GM23338 (cell line): ENCODE measurements around the gene HACD1. TPM values are rescaled to one million over a fixed set of nuclear protein-coding genes. Genes with fewer than 3 reads are reported as not detected.

ENCODE experiments used
- ATAC-seq: fragments of 200-7000 bp; cut with Tn5 transposase; 3 replicates; pipeline ENCODE4 v1.9.1; 2020
- DNase-seq: peaks from one replicate; pipeline ENCODE4 v3.0.0-alpha.2; 2015; ENCODE audit warnings: low spot score
- H2AFZ ChIP-seq: fragments of 200-600 bp; sonication (generic); 2 replicates; pipeline ENCODE4 v1.8.0; 2016; ENCODE audit warnings: antibody characterized with exemption, mild to moderate bottlenecking, moderate library complexity
- H3F3A ChIP-seq: fragments of 200-600 bp; sonication (generic); replicated peaks from 2 replicates; pipeline ENCODE4 v1.8.0; 2017; ENCODE audit warnings: antibody characterized with exemption, mixed run types, low read depth
- H3K27ac ChIP-seq: fragments of 200-600 bp; sonication (generic); 2 replicates; pipeline ENCODE4 v1.6.1; 2016; ENCODE audit warnings: low read depth
- H3K27me3 ChIP-seq: fragments of 200-600 bp; sonication (generic); 2 replicates; pipeline ENCODE4 v1.8.0; 2016; ENCODE audit warnings: mild to moderate bottlenecking, mixed run types, moderate library complexity; ENCODE audit not compliant: insufficient read depth
- H3K36me3 ChIP-seq: fragments of 200-600 bp; sonication (generic); 2 replicates; pipeline ENCODE4 v1.8.0; 2016; ENCODE audit warnings: mild to moderate bottlenecking; ENCODE audit not compliant: insufficient read depth
- H3K4me1 ChIP-seq: fragments of 200-600 bp; sonication (generic); 2 replicates; pipeline ENCODE4 v1.8.0; 2016; ENCODE audit warnings: mild to moderate bottlenecking, moderate library complexity; ENCODE audit not compliant: insufficient read depth
- H3K4me2 ChIP-seq: fragments of 200-600 bp; sonication (generic); 2 replicates; pipeline ENCODE4 v1.7.1; 2017; ENCODE audit warnings: mixed run types
- H3K4me3 ChIP-seq: fragments of 200-600 bp; sonication (generic); 2 replicates; pipeline ENCODE4 v1.6.1; 2016; ENCODE audit warnings: mixed run types
- H3K79me2 ChIP-seq: fragments of 200-600 bp; sonication (generic); replicated peaks from 2 replicates; pipeline ENCODE4 v1.8.0; 2017; ENCODE audit warnings: mild to moderate bottlenecking; ENCODE audit not compliant: insufficient read depth
- H3K9me2 ChIP-seq: fragments of 200-600 bp; sonication (generic); 2 replicates; pipeline ENCODE4 v1.8.0; 2017; ENCODE audit not compliant: insufficient read depth
- H4K20me1 ChIP-seq: fragments of 200-600 bp; sonication (generic); replicated peaks from 2 replicates; pipeline ENCODE4 v1.8.0; 2017; ENCODE audit warnings: mild to moderate bottlenecking; ENCODE audit not compliant: insufficient read depth
- H3K27ac Mint-ChIP-seq: 2 replicates; pipeline ENCODE4 v1.8.0; 2020; ENCODE audit warnings: inconsistent platforms, mild to moderate bottlenecking, moderate library complexity, mixed read lengths
- H3K27me3 Mint-ChIP-seq: 3 replicates; pipeline ENCODE4 v1.8.0; 2022; ENCODE audit warnings: low read depth, mild to moderate bottlenecking, moderate library complexity, mixed read lengths, inconsistent platforms; ENCODE audit not compliant: insufficient read depth, poor library complexity
- H3K36me3 Mint-ChIP-seq: 3 replicates; pipeline ENCODE4 v1.8.0; 2021; ENCODE audit warnings: low read depth, mild to moderate bottlenecking, inconsistent platforms, moderate library complexity, mixed read lengths
- H3K4me1 Mint-ChIP-seq: 3 replicates; pipeline ENCODE4 v1.8.0; 2020; ENCODE audit warnings: mild to moderate bottlenecking, inconsistent platforms, mixed read lengths
- H3K4me3 Mint-ChIP-seq: 3 replicates; pipeline ENCODE4 v1.8.0; 2021; ENCODE audit warnings: moderate library complexity, mild to moderate bottlenecking, inconsistent platforms, mixed read lengths
- H3K9me3 Mint-ChIP-seq: 3 replicates; pipeline ENCODE4 v1.8.0; 2020; ENCODE audit warnings: moderate library complexity, mild to moderate bottlenecking, inconsistent platforms, mixed read lengths
- CREB1 ChIP-seq: fragments of 250-450 bp; sonication (Bioruptor Pico); IDR thresholded peaks from 2 replicates; pipeline ENCODE4 v1.5.0; 2020; ENCODE audit warnings: low read depth, mild to moderate bottlenecking, moderate library complexity
- EZH2 ChIP-seq: fragments of 200-600 bp; sonication (generic); IDR thresholded peaks from one replicate; pipeline ENCODE4 v1.8.0; 2017; ENCODE audit warnings: antibody characterized with exemption, mild to moderate bottlenecking, low read depth; ENCODE audit not compliant: unreplicated experiment
- EZH2phosphoT487 ChIP-seq: fragments of 200-600 bp; sonication (generic); IDR thresholded peaks from one replicate; pipeline ENCODE4 v1.8.1; 2018; ENCODE audit warnings: antibody characterized with exemption; ENCODE audit not compliant: unreplicated experiment
- JUNB ChIP-seq: IDR thresholded peaks from one replicate; pipeline ENCODE4 v1.6.1; 2016; ENCODE audit warnings: antibody characterized with exemption; ENCODE audit not compliant: unreplicated experiment
- NANOG ChIP-seq: IDR thresholded peaks from 2 replicates; pipeline ENCODE4 v1.6.1; 2016; ENCODE audit warnings: antibody characterized with exemption, borderline replicate concordance
- POLR2AphosphoS5 ChIP-seq: IDR thresholded peaks from 2 replicates; pipeline ENCODE4 v1.6.1; 2016; ENCODE audit warnings: antibody characterized with exemption, low read depth
- STAT1 ChIP-seq: IDR thresholded peaks from one replicate; pipeline ENCODE4 v1.6.1; 2016; ENCODE audit warnings: antibody characterized with exemption; ENCODE audit not compliant: unreplicated experiment
- ZNF114 ChIP-seq: fragments of 250-450 bp; sonication (Bioruptor Pico); IDR thresholded peaks from 2 replicates; pipeline ENCODE4 v1.5.0; 2020; ENCODE audit warnings: mild to moderate bottlenecking, moderate library complexity
- ZNF331 ChIP-seq: fragments of 250-450 bp; sonication (Bioruptor Pico); IDR thresholded peaks from 2 replicates; pipeline ENCODE4 v1.5.0; 2020; ENCODE audit warnings: low read depth, mild to moderate bottlenecking, moderate library complexity
- polyA plus RNA-seq: library from polyadenylated mRNA; unstranded; fragments of >200 nt; fragmentation: Nextera tagmentation; extraction: Ambion mirVana; gene quantifications from 2 replicates; pipeline ENCODE4 v1.2.1, GENCODE V29; 2016
- total RNA-seq: library from RNA; depleted of rRNA; stranded (reverse); fragments of >200 nt; shearing (Covaris generic); gene quantifications from 2 replicates; pipeline ENCODE4 v1.2.3, GENCODE V29; 2014
- TF ChIP-seq, protein P1 (sequence below): IDR thresholded peaks from one replicate; pipeline ENCODE4 v1.6.1; 2018; ENCODE audit warnings: antibody characterized with exemption; ENCODE audit not compliant: unreplicated experiment
- TF ChIP-seq, protein P2 (sequence below), 2 experiments: fragments of 200-600 bp in 1 of 2; sonication (generic) in 1 of 2; conservative IDR thresholded peaks; 2 replicates each; pipeline versions ENCODE4 v1.5.1 to v1.6.1; 2016 to 2017; ENCODE audit warnings: antibody characterized with exemption in 2 of 2, low read depth in 2 of 2, mild to moderate bottlenecking in 2 of 2, moderate library complexity in 1 of 2
- TF ChIP-seq, protein P3 (sequence below): IDR thresholded peaks from 2 replicates; pipeline ENCODE4 v1.6.1; 2016; ENCODE audit warnings: antibody characterized with exemption
- TF ChIP-seq, protein P4 (sequence below): fragments of 250-450 bp; sonication (Bioruptor Pico); IDR thresholded peaks from 2 replicates; pipeline ENCODE4 v1.5.0; 2020; ENCODE audit warnings: mild to moderate bottlenecking, moderate library complexity

HACD1 gene
- total and polyA plus RNA-seq, 2 experiments from 2014 or later = 32.2 to 66.2 TPM

DNA sequence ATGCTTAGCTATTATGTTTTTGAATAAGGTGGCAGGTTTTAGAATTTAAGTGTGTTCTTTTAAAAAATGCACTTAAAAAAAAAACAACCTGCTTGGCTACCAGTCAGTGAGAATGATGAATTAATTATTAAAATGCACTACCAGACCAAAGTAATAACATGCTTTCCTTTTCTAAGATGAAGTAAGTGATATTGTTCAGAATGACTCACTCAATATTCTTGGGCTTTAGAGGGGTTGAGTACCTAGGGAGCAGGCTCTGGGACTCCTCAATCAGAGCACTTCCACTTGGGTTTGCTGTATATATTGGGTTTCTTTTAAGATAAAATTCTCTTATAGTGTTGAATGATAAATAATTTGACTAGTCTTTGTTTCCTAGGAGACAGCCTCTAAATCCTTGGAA lies 35.4 kb upstream of the HACD1 start:
- Histone ChIP-seq H2AFZ (no peak overlapping the region), H3K4me3 (no peak overlapping the region), H3K79me2 (peaks cover 97% of the 10 kb centered on the region), H3K4me2 (no peak overlapping the region), H3K27me3 (no peaks in the 10 kb centered on the region), H3F3A (no peaks in the 10 kb centered on the region; the same call in 1 of the 2 replicates), H4K20me1 (no peaks in the 10 kb centered on the region), H3K9me2 (no peaks in the 10 kb centered on the region), H3K36me3 (peaks cover 6% of the 10 kb centered on the region; the same call in 1 of the 2 replicates), H3K4me1 (peaks cover 36% of the 10 kb centered on the region), H3K27ac (no peak overlapping the region)
- no peak for ATAC-seq
- Mint-ChIP-seq H3K27ac (no peak overlapping the region), H3K4me1 (peaks cover 18% of the 10 kb centered on the region), H3K36me3 (peaks cover 58% of the 10 kb centered on the region), H3K27me3 (no peaks in the 10 kb centered on the region), H3K9me3 (peaks cover 33% of the 10 kb centered on the region), H3K4me3 (no peak overlapping the region)
- no peak for DNase-seq
- TF ChIP-seq JUNB = no peak
- no peak for TF ChIP-seq CREB1 (CRISPR knock-in tag)
- TF ChIP-seq, protein P1, sequence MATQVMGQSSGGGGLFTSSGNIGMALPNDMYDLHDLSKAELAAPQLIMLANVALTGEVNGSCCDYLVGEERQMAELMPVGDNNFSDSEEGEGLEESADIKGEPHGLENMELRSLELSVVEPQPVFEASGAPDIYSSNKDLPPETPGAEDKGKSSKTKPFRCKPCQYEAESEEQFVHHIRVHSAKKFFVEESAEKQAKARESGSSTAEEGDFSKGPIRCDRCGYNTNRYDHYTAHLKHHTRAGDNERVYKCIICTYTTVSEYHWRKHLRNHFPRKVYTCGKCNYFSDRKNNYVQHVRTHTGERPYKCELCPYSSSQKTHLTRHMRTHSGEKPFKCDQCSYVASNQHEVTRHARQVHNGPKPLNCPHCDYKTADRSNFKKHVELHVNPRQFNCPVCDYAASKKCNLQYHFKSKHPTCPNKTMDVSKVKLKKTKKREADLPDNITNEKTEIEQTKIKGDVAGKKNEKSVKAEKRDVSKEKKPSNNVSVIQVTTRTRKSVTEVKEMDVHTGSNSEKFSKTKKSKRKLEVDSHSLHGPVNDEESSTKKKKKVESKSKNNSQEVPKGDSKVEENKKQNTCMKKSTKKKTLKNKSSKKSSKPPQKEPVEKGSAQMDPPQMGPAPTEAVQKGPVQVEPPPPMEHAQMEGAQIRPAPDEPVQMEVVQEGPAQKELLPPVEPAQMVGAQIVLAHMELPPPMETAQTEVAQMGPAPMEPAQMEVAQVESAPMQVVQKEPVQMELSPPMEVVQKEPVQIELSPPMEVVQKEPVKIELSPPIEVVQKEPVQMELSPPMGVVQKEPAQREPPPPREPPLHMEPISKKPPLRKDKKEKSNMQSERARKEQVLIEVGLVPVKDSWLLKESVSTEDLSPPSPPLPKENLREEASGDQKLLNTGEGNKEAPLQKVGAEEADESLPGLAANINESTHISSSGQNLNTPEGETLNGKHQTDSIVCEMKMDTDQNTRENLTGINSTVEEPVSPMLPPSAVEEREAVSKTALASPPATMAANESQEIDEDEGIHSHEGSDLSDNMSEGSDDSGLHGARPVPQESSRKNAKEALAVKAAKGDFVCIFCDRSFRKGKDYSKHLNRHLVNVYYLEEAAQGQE = no peak
- no peak for TF ChIP-seq ZNF114 (CRISPR knock-in tag)
- TF ChIP-seq, protein P2, sequence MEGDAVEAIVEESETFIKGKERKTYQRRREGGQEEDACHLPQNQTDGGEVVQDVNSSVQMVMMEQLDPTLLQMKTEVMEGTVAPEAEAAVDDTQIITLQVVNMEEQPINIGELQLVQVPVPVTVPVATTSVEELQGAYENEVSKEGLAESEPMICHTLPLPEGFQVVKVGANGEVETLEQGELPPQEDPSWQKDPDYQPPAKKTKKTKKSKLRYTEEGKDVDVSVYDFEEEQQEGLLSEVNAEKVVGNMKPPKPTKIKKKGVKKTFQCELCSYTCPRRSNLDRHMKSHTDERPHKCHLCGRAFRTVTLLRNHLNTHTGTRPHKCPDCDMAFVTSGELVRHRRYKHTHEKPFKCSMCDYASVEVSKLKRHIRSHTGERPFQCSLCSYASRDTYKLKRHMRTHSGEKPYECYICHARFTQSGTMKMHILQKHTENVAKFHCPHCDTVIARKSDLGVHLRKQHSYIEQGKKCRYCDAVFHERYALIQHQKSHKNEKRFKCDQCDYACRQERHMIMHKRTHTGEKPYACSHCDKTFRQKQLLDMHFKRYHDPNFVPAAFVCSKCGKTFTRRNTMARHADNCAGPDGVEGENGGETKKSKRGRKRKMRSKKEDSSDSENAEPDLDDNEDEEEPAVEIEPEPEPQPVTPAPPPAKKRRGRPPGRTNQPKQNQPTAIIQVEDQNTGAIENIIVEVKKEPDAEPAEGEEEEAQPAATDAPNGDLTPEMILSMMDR (conservative IDR thresholded peaks at IDR 0.05; ENCODE audit: low read depth in 2 of 2) = no peak
- TF ChIP-seq EZH2phosphoT487 = no peak
- TF ChIP-seq EZH2 = no peak
- no peak for TF ChIP-seq STAT1
- TF ChIP-seq NANOG = no peak
- TF ChIP-seq, protein P3, sequence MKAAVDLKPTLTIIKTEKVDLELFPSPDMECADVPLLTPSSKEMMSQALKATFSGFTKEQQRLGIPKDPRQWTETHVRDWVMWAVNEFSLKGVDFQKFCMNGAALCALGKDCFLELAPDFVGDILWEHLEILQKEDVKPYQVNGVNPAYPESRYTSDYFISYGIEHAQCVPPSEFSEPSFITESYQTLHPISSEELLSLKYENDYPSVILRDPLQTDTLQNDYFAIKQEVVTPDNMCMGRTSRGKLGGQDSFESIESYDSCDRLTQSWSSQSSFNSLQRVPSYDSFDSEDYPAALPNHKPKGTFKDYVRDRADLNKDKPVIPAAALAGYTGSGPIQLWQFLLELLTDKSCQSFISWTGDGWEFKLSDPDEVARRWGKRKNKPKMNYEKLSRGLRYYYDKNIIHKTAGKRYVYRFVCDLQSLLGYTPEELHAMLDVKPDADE = no peak
- TF ChIP-seq POLR2AphosphoS5 = no peak
- TF ChIP-seq, protein P4, sequence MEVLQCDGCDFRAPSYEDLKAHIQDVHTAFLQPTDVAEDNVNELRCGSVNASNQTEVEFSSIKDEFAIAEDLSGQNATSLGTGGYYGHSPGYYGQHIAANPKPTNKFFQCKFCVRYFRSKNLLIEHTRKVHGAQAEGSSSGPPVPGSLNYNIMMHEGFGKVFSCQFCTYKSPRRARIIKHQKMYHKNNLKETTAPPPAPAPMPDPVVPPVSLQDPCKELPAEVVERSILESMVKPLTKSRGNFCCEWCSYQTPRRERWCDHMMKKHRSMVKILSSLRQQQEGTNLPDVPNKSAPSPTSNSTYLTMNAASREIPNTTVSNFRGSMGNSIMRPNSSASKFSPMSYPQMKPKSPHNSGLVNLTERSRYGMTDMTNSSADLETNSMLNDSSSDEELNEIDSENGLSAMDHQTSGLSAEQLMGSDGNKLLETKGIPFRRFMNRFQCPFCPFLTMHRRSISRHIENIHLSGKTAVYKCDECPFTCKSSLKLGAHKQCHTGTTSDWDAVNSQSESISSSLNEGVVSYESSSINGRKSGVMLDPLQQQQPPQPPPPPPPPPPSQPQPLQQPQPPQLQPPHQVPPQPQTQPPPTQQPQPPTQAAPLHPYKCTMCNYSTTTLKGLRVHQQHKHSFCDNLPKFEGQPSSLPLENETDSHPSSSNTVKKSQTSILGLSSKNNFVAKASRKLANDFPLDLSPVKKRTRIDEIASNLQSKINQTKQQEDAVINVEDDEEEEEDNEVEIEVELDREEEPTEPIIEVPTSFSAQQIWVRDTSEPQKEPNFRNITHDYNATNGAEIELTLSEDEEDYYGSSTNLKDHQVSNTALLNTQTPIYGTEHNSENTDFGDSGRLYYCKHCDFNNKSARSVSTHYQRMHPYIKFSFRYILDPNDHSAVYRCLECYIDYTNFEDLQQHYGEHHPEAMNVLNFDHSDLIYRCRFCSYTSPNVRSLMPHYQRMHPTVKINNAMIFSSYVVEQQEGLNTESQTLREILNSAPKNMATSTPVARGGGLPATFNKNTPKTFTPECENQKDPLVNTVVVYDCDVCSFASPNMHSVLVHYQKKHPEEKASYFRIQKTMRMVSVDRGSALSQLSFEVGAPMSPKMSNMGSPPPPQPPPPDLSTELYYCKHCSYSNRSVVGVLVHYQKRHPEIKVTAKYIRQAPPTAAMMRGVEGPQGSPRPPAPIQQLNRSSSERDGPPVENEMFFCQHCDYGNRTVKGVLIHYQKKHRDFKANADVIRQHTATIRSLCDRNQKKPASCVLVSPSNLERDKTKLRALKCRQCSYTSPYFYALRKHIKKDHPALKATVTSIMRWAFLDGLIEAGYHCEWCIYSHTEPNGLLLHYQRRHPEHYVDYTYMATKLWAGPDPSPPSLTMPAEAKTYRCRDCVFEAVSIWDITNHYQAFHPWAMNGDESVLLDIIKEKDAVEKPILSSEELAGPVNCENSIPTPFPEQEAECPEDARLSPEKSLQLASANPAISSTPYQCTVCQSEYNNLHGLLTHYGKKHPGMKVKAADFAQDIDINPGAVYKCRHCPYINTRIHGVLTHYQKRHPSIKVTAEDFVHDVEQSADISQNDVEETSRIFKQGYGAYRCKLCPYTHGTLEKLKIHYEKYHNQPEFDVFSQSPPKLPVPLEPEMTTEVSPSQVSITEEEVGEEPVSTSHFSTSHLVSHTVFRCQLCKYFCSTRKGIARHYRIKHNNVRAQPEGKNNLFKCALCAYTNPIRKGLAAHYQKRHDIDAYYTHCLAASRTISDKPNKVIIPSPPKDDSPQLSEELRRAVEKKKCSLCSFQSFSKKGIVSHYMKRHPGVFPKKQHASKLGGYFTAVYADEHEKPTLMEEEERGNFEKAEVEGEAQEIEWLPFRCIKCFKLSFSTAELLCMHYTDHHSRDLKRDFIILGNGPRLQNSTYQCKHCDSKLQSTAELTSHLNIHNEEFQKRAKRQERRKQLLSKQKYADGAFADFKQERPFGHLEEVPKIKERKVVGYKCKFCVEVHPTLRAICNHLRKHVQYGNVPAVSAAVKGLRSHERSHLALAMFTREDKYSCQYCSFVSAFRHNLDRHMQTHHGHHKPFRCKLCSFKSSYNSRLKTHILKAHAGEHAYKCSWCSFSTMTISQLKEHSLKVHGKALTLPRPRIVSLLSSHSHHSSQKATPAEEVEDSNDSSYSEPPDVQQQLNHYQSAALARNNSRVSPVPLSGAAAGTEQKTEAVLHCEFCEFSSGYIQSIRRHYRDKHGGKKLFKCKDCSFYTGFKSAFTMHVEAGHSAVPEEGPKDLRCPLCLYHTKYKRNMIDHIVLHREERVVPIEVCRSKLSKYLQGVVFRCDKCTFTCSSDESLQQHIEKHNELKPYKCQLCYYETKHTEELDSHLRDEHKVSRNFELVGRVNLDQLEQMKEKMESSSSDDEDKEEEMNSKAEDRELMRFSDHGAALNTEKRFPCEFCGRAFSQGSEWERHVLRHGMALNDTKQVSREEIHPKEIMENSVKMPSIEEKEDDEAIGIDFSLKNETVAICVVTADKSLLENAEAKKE (CRISPR knock-in tag) = no peak
- TF ChIP-seq ZNF331 (CRISPR knock-in tag) = no peak
